Measurements from ENCODE around the gene STK24.

GRCh38 chr13:98435376-98435775 is 141.5 kb downstream of the STK24 start:
- no peak for TF ChIP-seq CTCF (IDR thresholded peaks at IDR 0.05 in 4 of 5, conservative IDR thresholded peaks at IDR 0.05 in 1 of 5)
- TF ChIP-seq POLR2A (IDR thresholded peaks at IDR 0.05) = no peak

All from gastrocnemius medialis (tissue), 4 donors.